Measurements from ENCODE around the gene MMD. TPM values are rescaled to one million over a fixed set of nuclear protein-coding genes. Genes with fewer than 3 reads are reported as not detected.

MMD gene, protein sequence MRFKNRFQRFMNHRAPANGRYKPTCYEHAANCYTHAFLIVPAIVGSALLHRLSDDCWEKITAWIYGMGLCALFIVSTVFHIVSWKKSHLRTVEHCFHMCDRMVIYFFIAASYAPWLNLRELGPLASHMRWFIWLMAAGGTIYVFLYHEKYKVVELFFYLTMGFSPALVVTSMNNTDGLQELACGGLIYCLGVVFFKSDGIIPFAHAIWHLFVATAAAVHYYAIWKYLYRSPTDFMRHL
- total RNA-seq (2016; rRNA removed; fragmentation: Illumina TruSeq; extraction: Trizol) (121 and 137 TPM in 2 replicates), polyA plus RNA-seq (2011; rRNA removed) (183 and 225 TPM in 2 replicates), polyA minus RNA-seq (2011; rRNA and poly(A)+ RNA removed; ENCODE audit: low replicate concordance) (4.3 and 244 TPM in 2 replicates), Bru-seq, nascent RNA (percentile 99 among the genes with signal in this experiment), BruChase-seq, experiment 1, labeled RNA remaining after a 6-hour chase (percentile 99 among the genes with signal in this experiment), BruChase-seq, experiment 2, labeled RNA remaining after a 2-hour chase (percentile 98 among the genes with signal in this experiment)
- 99.7 and 114 TPM in 2 replicates for total RNA-seq (2016; cell fraction: cytosol; rRNA removed; fragmentation: Illumina TruSeq; extraction: Trizol; ENCODE audit: low read depth)
- total RNA-seq (2016; cell fraction: insoluble cytoplasmic fraction; rRNA removed; fragmentation: Illumina TruSeq; extraction: Trizol): 116 and 133 TPM in 2 replicates
- 235 and 252 TPM in 2 replicates for total RNA-seq (2016; cell fraction: membrane; rRNA removed; fragmentation: Illumina TruSeq; extraction: Trizol)
- 88.1 and 105 TPM in 2 replicates for total RNA-seq (2016; cell fraction: nucleus; rRNA removed; fragmentation: Illumina TruSeq; extraction: Trizol)
- polyA plus RNA-seq (2011; cell fraction: cytosol; rRNA removed): 146 and 162 TPM in 2 replicates
- polyA plus RNA-seq (2011; cell fraction: nucleus; rRNA removed): 117 and 147 TPM in 2 replicates
- polyA plus RNA-seq (2012): 189 and 194 TPM in 2 replicates
- 146 and 160 TPM in 2 replicates for polyA plus RNA-seq (2016; cell fraction: cytosol; fragmentation: Illumina TruSeq; extraction: Trizol; ENCODE audit: low read depth)
- 156 and 164 TPM in 2 replicates for polyA plus RNA-seq (2016; cell fraction: insoluble cytoplasmic fraction; fragmentation: Illumina TruSeq; extraction: Trizol; ENCODE audit: low read depth)
- 231 and 245 TPM in 2 replicates for polyA plus RNA-seq (2016; cell fraction: membrane; fragmentation: Illumina TruSeq; extraction: Trizol; ENCODE audit: low read depth)
- 151 and 156 TPM in 2 replicates for polyA plus RNA-seq (2016; cell fraction: nucleus; fragmentation: Illumina TruSeq; extraction: Trizol; ENCODE audit: insufficient read depth, low read depth)
- 111 and 112 TPM in 2 replicates for polyA minus RNA-seq (2011; cell fraction: cytosol; rRNA and poly(A)+ RNA removed)
- 154 and 170 TPM in 2 replicates for polyA minus RNA-seq (2011; cell fraction: nucleus; rRNA and poly(A)+ RNA removed)
- long read RNA-seq, experiment 1, transcript MMD-201 (7 exons, 2,735 nt): major isoform, 123 of 186 reads
- long read RNA-seq, experiment 1, transcript MMD-203 (2 exons, 570 nt): minor isoform, 29 of 186 reads
- long read RNA-seq, experiment 1, partial matches to known transcripts: 6 of 186 reads
- long read RNA-seq, experiment 1, other reads (novel, unspliced or antisense): 27 of 186 reads
- long read RNA-seq, experiment 2, transcript MMD-203 (2 exons, 570 nt): minor isoform, 15 of 401 reads
- long read RNA-seq, experiment 2, transcript MMD-201 (7 exons, 2,735 nt): major isoform, 39 of 401 reads
- long read RNA-seq, experiment 2, partial matches to known transcripts: 309 of 401 reads
- long read RNA-seq, experiment 2, other reads (novel, unspliced or antisense): 38 of 401 reads

DNA sequence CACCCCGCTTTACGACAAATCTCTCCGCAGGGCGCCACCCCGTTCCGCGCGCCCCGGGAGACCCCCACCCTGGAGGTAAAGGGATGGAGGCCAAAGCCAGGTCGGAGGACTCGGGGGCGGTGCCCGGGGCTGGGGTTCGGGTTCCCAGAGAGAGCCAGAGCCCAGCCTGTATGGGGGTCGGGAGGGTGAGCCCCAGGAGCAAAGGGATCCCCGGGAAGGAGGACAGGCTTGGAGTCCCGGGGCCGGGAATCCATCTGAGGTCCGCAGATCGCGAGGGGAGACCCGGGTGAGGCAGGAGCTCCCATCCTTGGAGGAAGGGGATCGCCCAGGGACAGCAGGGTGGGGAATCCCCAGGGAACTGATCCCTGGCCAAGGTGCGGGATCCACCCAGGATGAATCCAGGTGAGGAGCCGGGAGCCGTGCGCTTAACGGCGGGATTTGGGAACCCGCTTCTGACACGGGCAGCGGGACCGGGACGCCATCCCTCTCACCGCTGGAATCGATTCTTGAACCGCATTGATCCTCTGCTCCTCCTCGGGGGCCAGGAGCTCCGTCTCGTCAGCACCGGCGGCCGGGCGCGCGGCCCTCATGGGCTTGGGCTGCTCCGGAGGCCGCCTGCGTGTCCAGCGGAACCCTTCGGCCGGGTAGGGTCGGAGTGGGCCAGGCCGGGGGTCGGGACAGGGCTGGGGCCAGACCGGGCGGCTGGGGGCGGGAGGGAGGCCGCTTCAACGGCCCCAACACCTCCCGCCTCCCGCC, at the start of gene MMD:
Gene MMD (minus strand): TSS at position 657 of the 756 bp plus-strand sequence. CDS start 140 bp downstream, at position 517.
- in situ Hi-C loops (cut with HindIII; ENCODE audit: extremely low pct_ligation_motif_present, low pct_unique_long_range_greater_than_20kb): loop anchor here (5.0 kb wide), 1 partner anchor 91 kb away; the partner anchor contains the start of gene SMIM36
- peak within 1 kb of the TSS; percentile 96 to 99 (median 98) for H3K4me3 ChIP-seq (replicated peaks in 1 of 3; ENCODE audit: insufficient read depth in 1 of 3, low read depth in 2 of 3, low read length in 3 of 3)
- DNase-seq (ENCODE audit: low spot score) (no peak), FAIRE-seq (no peak), ATAC-seq (peak; percentile 73)
- POLR2A ChIA-PET: interaction anchor here (0.8 to 9.0 kb wide), 13 partner anchors 8 to 138 kb away, joined by 4 to 127 read pairs (median 6); partner anchors contain the start of gene SMIM36
- CTCF ChIA-PET (ENCODE audit: low intra/inter-chr PET ratio, low total read pairs): no interaction called here
- no peaks in the 10 kb centered on the region; a peak in 1 of 5 replicates for H3K27me3 ChIP-seq (ENCODE audit: control insufficient read depth in 1 of 2, insufficient read depth in 2 of 2, low read length in 2 of 2)
- WGBS (ENCODE audit: low lambda C conversion rate): 1% methylated on average over 18 of the region's 62 CpGs
- H3K36me3 ChIP-seq (replicated peaks in 1 of 2; ENCODE audit: control insufficient read depth in 1 of 2, insufficient read depth in 2 of 2, low read length in 2 of 2): peaks cover 0 to 28% of the 10 kb centered on the region in 2 experiments
- H3K4me1 ChIP-seq (ENCODE audit: insufficient read depth, low read length): peaks cover 60% of the 10 kb centered on the region
- no peak within 1 kb of the TSS for H2AFZ ChIP-seq (ENCODE audit: low read length)
- intact Hi-C loops (cut with micrococcal nuclease; ENCODE audit: unreplicated experiment): loop anchor here (5.0 kb wide), 1 partner anchor 36 kb away; no protein-coding TSS in a partner anchor
- BruUV-seq (replicated peaks): TSS peak; percentile 50
- H3K27ac ChIP-seq (ENCODE audit: extremely low read length, insufficient read depth, low read length): peak within 1 kb of the TSS; percentile 87
- H3K9me3 ChIP-seq (ENCODE audit: low read length): no peaks in the 10 kb centered on the region
- H3K79me2 ChIP-seq (ENCODE audit: insufficient read depth, low read length): peaks cover 55% of the 10 kb centered on the region
- peak within 1 kb of the TSS; percentile 92 for H3K4me2 ChIP-seq (ENCODE audit: low read depth, low read length)
- peak within 1 kb of the TSS; percentile 99 for H3K9ac ChIP-seq (ENCODE audit: insufficient read depth, low read depth, low read length)
- no peaks in the 10 kb centered on the region for H4K20me1 ChIP-seq (ENCODE audit: insufficient read depth, low read length)
- no peak for TF ChIP-seq ADNP (CRISPR knock-in tag; IDR thresholded peaks at IDR 0.05)
- no peak for TF ChIP-seq BHLHE40 (IDR thresholded peaks at IDR 0.05; ENCODE audit: low read length)
- TF ChIP-seq SP5 (CRISPR knock-in tag; IDR thresholded peaks at IDR 0.05; ENCODE audit: borderline replicate concordance, low read depth): no peak
- TF ChIP-seq RFX3 (CRISPR knock-in tag; IDR thresholded peaks at IDR 0.05): no peak
- no peak for TF ChIP-seq PHB2 (IDR thresholded peaks at IDR 0.05; ENCODE audit: partially characterized antibody)
- no peak; the same call in 1 of the 2 replicates for TF ChIP-seq KDM3A (CRISPR knock-in tag; IDR thresholded peaks at IDR 0.05; ENCODE audit: low read depth)
- peak; percentile 74 for TF ChIP-seq HNRNPL (IDR thresholded peaks at IDR 0.05; ENCODE audit: low read depth, low read length)
- TF ChIP-seq ZNF10 (CRISPR knock-in tag; IDR thresholded peaks at IDR 0.05; ENCODE audit: borderline replicate concordance, low read depth): no peak
- TF ChIP-seq ZNF660 (CRISPR knock-in tag; IDR thresholded peaks at IDR 0.05; ENCODE audit: borderline replicate concordance, low read depth): no peak
- no peak; the same call in 1 of the 2 replicates for TF ChIP-seq THAP11 (CRISPR knock-in tag; IDR thresholded peaks at IDR 0.05)
- TF ChIP-seq CEBPG (CRISPR knock-in tag; IDR thresholded peaks at IDR 0.05): no peak
- TF ChIP-seq SRY (CRISPR knock-in tag; IDR thresholded peaks at IDR 0.05): peak; percentile 63
- 0 out of 2 replicates have a peak, but pooled peaks have one; percentile 38 for TF ChIP-seq NR2C2 (CRISPR knock-in tag; IDR thresholded peaks at IDR 0.05; ENCODE audit: borderline replicate concordance)
- TF ChIP-seq NFE2L1 (CRISPR knock-in tag; IDR thresholded peaks at IDR 0.05; ENCODE audit: borderline replicate concordance): 0 out of 2 replicates have a peak, but pooled peaks have one; percentile 26
- TF ChIP-seq ZMYM4 (CRISPR knock-in tag; IDR thresholded peaks at IDR 0.05): peak; percentile 81
- TF ChIP-seq FOXJ3 (CRISPR knock-in tag; IDR thresholded peaks at IDR 0.05; ENCODE audit: borderline replicate concordance): no peak
- no peak; the same call in 1 of the 2 replicates for TF ChIP-seq NFYB (CRISPR knock-in tag; IDR thresholded peaks at IDR 0.05)
- no peak for TF ChIP-seq ELF4 (CRISPR knock-in tag; IDR thresholded peaks at IDR 0.05; ENCODE audit: borderline replicate concordance)
- TF ChIP-seq KLF9 (CRISPR knock-in tag; IDR thresholded peaks at IDR 0.05; ENCODE audit: low read depth): no peak
- no peak for TF ChIP-seq ZNF382 (CRISPR knock-in tag; IDR thresholded peaks at IDR 0.05; ENCODE audit: borderline replicate concordance)
